ENCODE measurements around the gene SENP2. TPM values are rescaled to one million over a fixed set of nuclear protein-coding genes. Genes with fewer than 3 reads are reported as not detected.

Gene SENP2
- total and polyA plus RNA-seq, 2 of the 13 experiments (the other 11 are each of a cell fraction or from before 2014, with no cell fraction given): 7.7 to 46.2 TPM

DNA sequence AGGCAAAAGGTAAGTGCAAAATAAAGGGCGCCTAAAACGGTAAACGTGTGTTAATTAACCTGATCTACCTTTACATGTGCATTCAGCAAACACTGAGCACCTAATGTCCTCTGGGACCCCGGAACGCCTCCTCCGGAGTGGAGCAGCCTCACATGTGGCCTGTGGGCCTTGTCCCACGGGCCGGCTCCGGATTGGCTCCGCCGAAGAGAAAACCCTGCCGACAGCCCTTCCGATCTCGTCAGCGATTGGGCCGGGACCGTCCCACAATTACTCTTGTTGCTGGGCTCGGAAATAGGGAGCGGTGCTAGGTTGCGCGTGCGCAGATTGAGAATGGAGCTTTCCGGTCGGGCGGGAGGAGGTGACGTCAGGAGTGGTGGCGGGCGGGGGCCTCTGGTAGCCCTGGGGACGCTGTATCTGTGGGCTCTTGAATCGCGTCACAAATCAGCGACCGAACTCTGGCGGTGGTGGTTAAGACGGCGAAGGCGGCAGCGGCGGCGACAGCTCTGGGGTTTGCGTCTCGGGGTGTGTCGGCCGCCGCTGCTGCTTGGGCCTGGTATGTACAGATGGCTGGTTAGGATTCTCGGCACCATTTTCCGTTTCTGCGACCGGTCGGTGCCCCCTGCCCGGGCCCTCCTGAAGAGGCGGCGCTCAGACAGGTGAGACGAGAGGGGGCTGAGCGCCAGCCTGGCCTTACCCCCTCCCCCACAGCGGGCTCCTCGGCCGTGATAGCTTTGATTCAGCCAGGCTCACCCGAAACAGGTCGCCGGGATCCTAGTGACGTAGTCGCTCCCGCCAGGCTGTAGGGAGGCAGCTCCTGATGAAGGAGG is at the start of gene SENP2 (continued):
- TF ChIP-seq, protein P1, sequence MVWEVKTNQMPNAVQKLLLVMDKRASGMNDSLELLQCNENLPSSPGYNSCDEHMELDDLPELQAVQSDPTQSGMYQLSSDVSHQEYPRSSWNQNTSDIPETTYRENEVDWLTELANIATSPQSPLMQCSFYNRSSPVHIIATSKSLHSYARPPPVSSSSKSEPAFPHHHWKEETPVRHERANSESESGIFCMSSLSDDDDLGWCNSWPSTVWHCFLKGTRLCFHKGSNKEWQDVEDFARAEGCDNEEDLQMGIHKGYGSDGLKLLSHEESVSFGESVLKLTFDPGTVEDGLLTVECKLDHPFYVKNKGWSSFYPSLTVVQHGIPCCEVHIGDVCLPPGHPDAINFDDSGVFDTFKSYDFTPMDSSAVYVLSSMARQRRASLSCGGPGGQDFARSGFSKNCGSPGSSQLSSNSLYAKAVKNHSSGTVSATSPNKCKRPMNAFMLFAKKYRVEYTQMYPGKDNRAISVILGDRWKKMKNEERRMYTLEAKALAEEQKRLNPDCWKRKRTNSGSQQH (CRISPR knock-in tag; IDR thresholded peaks at IDR 0.05; ENCODE audit: low read depth): peak; percentile 4; the same call in 1 of the 2 replicates
- TF ChIP-seq MTF1 (CRISPR knock-in tag; IDR thresholded peaks at IDR 0.05) (no peak), ZNF761 (CRISPR knock-in tag; conservative IDR thresholded peaks at IDR 0.05) (no peak), ZNF619 (CRISPR knock-in tag; IDR thresholded peaks at IDR 0.05) (no peak), ZNF367 (CRISPR knock-in tag; IDR thresholded peaks at IDR 0.05; ENCODE audit: borderline replicate concordance) (no peak), TEAD2 (CRISPR knock-in tag; IDR thresholded peaks at IDR 0.05) (no peak), TGIF2 (CRISPR knock-in tag; IDR thresholded peaks at IDR 0.05) (peak; percentile 35; the same call in 1 of the 2 replicates), MEF2D (CRISPR knock-in tag; IDR thresholded peaks at IDR 0.05) (no peak), MTA1 (CRISPR knock-in tag; IDR thresholded peaks at IDR 0.05; ENCODE audit: borderline replicate concordance) (peak; percentile 64; the same call in 1 of the 2 replicates), RFXANK (CRISPR knock-in tag; IDR thresholded peaks at IDR 0.05) (peak; percentile 96), SRF (IDR thresholded peaks at IDR 0.05; ENCODE audit: low read depth, low read length) (no peak)
- TF ChIP-seq, protein P2, sequence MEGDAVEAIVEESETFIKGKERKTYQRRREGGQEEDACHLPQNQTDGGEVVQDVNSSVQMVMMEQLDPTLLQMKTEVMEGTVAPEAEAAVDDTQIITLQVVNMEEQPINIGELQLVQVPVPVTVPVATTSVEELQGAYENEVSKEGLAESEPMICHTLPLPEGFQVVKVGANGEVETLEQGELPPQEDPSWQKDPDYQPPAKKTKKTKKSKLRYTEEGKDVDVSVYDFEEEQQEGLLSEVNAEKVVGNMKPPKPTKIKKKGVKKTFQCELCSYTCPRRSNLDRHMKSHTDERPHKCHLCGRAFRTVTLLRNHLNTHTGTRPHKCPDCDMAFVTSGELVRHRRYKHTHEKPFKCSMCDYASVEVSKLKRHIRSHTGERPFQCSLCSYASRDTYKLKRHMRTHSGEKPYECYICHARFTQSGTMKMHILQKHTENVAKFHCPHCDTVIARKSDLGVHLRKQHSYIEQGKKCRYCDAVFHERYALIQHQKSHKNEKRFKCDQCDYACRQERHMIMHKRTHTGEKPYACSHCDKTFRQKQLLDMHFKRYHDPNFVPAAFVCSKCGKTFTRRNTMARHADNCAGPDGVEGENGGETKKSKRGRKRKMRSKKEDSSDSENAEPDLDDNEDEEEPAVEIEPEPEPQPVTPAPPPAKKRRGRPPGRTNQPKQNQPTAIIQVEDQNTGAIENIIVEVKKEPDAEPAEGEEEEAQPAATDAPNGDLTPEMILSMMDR (CRISPR knock-in tag; IDR thresholded peaks at IDR 0.05): no peak
- TF ChIP-seq, protein P3, sequence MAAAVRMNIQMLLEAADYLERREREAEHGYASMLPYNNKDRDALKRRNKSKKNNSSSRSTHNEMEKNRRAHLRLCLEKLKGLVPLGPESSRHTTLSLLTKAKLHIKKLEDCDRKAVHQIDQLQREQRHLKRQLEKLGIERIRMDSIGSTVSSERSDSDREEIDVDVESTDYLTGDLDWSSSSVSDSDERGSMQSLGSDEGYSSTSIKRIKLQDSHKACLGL (CRISPR knock-in tag; IDR thresholded peaks at IDR 0.05): peak; percentile 37; the same call in 1 of the 2 replicates
- TF ChIP-seq, protein P4, sequence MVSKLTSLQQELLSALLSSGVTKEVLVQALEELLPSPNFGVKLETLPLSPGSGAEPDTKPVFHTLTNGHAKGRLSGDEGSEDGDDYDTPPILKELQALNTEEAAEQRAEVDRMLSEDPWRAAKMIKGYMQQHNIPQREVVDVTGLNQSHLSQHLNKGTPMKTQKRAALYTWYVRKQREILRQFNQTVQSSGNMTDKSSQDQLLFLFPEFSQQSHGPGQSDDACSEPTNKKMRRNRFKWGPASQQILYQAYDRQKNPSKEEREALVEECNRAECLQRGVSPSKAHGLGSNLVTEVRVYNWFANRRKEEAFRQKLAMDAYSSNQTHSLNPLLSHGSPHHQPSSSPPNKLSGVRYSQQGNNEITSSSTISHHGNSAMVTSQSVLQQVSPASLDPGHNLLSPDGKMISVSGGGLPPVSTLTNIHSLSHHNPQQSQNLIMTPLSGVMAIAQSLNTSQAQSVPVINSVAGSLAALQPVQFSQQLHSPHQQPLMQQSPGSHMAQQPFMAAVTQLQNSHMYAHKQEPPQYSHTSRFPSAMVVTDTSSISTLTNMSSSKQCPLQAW (CRISPR knock-in tag; IDR thresholded peaks at IDR 0.05): peak; percentile 66
- TF ChIP-seq, protein P5, sequence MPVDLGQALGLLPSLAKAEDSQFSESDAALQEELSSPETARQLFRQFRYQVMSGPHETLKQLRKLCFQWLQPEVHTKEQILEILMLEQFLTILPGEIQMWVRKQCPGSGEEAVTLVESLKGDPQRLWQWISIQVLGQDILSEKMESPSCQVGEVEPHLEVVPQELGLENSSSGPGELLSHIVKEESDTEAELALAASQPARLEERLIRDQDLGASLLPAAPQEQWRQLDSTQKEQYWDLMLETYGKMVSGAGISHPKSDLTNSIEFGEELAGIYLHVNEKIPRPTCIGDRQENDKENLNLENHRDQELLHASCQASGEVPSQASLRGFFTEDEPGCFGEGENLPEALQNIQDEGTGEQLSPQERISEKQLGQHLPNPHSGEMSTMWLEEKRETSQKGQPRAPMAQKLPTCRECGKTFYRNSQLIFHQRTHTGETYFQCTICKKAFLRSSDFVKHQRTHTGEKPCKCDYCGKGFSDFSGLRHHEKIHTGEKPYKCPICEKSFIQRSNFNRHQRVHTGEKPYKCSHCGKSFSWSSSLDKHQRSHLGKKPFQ (CRISPR knock-in tag; IDR thresholded peaks at IDR 0.05; ENCODE audit: insufficient replicate concordance): no peak
- TF ChIP-seq, protein P6, sequence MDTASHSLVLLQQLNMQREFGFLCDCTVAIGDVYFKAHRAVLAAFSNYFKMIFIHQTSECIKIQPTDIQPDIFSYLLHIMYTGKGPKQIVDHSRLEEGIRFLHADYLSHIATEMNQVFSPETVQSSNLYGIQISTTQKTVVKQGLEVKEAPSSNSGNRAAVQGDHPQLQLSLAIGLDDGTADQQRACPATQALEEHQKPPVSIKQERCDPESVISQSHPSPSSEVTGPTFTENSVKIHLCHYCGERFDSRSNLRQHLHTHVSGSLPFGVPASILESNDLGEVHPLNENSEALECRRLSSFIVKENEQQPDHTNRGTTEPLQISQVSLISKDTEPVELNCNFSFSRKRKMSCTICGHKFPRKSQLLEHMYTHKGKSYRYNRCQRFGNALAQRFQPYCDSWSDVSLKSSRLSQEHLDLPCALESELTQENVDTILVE (CRISPR knock-in tag; IDR thresholded peaks at IDR 0.05): no peak
- TF ChIP-seq, protein P7, sequence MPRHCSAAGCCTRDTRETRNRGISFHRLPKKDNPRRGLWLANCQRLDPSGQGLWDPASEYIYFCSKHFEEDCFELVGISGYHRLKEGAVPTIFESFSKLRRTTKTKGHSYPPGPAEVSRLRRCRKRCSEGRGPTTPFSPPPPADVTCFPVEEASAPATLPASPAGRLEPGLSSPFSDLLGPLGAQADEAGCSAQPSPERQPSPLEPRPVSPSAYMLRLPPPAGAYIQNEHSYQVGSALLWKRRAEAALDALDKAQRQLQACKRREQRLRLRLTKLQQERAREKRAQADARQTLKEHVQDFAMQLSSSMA (CRISPR knock-in tag; IDR thresholded peaks at IDR 0.05): no peak

Measured in HepG2 (cell line).